HG02943 (cell line): ENCODE results near the gene IBTK.
"Not testable (repeated sequence)": the region's sequence is repeated elsewhere in the genome, so short reads cannot be mapped to it uniquely, and the experiment has no call there.

Experiments used
- ATAC-seq: cut with Tn5 transposase; IDR thresholded peaks from one replicate; pipeline ENCODE4 v1.9.1; 2021; ENCODE audit warnings: mild to moderate bottlenecking, low read depth, moderate library complexity; ENCODE audit not compliant: unreplicated experiment

Gene IBTK

DNA sequence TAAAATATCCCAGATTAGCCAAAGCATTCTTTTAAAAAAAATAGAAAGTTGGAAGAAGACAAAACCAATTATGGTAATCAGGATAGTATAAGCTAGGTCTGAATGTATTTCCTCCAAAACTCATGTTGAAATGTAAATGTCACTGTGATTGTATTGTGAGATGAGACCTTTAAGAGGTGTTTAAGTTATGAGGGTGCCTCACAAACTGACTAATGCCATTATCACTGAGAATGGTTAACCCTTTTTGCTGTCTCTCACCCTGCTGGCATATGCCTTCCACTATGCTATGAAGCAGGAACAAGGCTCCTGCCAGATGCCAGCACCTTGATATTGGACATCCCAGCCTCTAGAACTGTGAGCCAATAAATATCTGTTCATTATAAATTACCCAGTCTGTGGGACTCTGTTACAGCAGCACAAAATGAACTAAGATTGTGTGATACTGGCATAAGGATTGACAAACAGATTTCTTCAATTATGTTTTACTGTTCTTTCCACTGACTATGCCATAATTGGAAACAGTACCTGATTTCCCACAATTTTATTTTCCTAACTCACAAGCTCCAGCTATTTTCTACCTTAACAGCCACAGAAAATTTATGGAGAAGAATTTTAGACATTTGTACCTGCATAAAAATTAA is 63.8 kb downstream of the IBTK start:
- no peak for ATAC-seq

DNA sequence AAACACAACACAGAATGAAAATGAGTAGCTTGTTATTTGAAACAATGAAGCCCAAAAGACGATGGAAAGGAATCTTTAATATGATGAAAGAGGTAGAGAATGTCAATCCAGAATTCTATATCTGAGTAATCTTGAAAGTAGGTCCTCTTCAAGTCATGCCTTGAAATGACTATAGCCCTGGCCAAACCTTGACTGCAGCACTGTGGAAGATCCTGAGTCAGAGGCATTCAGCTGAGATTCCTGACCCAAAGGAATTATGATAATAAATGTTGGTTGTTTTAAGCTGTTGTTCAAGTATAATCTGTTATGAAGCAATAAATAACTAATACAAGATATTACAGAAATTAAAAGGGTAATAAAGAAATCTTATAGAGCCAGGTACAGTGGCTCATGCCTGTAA is 64.8 kb downstream of the IBTK start:
- ATAC-seq: no peak

DNA sequence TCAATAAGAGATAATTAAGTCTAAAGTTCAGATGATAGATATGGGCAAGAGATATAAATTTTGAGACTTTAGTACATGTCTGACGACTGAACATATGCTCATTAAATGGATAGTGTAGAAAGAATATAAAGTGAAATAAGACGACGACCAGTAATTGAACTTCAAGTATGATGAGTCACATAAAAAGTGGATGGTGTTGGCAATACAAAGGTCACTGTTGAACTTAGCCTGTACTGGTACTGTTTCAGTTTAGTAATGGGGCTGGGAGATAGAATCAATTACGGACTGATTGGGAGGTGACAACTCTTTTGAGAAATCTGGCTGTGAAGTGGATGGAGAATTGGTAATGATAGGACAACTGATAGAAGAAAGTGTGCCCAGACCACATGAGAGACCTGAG is 68.1 kb downstream of the IBTK start:
- no peak for ATAC-seq

DNA sequence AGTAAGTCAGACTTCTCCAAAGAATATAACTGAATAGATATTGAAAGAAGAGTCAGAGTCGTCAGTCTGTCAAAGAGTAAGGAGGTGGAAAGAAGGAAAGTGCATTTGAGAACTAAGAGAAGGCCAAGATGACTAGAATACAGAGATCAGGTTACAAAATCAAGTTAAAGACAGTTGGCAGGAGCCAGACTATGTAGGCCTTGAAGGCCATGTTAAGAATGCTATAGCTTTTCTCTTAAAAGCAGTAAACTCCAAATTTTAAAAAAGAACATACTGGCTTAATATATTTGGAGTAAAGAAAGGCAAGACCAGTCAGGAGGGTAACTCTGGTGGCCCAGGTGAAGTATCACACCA is 68.8 kb downstream of the IBTK start:
- ATAC-seq: no peak

DNA sequence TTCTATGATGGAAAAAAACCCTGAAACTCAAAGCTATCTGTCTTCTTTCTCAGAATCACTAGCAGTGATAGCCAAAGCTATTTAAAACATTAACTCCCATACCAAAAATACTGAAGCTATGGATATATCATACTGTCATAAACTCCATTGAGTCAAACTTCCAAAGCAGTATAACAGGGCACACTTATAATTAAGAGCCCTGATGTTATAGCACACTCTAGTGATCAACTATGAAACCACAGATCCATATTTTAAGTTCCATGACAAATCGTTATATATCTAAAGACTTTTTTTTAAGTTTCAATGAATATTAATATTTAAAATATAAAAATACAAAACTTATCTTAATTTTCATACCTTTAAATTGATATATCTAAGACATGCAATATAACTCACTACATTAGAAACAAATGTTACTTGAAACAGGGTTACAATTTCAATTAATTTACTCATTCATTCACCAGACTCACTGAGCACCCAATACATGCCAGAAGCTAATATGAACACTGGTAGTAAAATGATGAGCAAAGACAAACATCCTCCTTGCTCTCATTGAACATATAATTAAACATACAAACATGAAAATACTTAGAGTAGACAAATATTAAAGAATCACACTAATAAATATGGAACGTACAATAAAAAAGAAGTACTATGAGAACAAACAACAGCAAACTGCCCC is 69.3 kb downstream of the IBTK start:
- ATAC-seq: no peak

DNA sequence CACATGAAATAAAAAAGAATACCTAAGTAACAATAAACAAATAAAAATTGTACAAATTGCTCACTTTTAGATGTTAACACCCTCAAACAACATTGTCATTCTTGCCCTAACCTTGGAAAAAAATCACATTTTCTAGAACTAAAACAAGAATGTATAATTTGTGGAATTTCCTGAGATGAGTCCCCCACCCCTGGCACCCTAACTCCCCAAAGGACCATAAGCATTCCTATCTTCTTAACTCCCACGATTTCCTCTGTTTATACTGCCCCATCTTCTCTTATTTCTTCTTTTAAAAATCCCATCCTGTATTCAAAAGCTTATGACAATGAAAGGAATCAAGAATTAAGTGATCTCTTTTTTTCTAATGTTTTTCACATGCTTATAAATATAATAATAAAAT is 70.9 kb downstream of the IBTK start:
- ATAC-seq: no peak

DNA sequence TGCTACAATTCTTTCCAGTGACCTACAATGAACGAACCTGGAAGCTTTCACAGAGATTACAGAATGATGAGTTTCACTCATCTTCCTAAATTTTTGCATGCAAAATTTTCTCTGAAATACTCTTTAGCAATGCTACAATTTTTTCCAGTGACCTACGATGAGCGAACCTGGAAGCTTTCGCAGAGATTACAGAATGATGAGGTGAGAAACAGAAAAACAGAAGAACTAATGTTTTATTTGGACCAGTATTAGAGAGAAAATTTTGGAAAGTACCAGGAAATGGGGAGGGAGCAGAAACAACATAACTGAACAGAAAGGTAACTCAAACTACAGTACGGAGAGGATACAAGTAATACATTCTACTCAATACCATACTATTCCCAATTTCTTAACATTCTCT is 75.0 kb downstream of the IBTK start:
- ATAC-seq: no peak

DNA sequence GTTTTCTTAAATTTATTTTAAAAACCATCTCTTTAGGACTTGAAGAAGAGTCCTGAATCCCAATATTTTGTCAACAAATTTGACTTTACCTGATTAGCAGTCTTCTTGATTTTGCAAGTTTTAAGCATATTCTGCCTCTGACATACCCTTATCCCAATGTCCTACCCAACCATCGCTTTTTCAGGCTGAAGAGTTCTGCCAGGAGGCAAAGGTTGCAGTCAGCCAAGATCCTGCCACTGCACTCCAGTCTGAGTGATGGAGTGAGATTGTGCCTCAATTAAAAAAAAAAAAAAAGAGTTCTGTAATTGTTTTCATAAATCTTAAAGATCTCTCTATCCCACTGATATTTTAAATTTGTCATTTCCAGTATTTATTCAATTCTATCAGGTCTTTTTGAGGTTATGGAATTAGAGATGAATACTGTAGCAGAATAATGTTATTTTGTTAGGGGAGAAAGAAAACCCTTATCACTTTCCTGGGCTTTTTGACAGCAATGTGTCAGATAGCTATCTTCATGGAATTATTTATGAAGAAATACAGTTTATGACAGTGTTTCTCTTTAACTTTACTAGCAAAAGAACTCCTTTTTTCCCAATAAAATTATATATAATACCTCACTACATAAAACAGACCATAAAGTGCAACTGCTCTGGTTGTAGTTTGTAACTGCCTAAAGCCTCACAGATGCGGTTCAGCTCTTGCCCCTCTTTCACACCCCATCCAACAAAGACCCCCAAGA is 78.2 kb downstream of the IBTK start:
- ATAC-seq: no peak

DNA sequence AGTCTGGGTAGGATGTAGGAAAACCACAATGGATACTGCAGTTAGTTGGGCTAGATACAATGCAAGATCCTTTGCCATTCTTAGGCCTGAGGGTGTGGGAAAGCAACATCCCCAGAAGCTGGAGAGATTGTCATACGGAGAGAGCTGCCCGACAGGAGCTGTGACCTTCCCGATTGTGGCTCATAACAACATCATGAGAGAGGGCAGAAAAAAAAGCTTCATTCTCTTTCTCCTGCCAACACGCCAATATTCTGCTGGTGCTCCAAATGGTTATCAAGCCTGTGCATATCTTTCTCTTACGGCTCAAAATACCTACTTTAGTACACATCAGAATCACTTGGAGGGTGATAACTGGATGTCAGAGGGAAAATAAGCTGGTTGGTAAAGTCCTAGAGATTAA is 81.1 kb downstream of the IBTK start:
- no peak for ATAC-seq

DNA sequence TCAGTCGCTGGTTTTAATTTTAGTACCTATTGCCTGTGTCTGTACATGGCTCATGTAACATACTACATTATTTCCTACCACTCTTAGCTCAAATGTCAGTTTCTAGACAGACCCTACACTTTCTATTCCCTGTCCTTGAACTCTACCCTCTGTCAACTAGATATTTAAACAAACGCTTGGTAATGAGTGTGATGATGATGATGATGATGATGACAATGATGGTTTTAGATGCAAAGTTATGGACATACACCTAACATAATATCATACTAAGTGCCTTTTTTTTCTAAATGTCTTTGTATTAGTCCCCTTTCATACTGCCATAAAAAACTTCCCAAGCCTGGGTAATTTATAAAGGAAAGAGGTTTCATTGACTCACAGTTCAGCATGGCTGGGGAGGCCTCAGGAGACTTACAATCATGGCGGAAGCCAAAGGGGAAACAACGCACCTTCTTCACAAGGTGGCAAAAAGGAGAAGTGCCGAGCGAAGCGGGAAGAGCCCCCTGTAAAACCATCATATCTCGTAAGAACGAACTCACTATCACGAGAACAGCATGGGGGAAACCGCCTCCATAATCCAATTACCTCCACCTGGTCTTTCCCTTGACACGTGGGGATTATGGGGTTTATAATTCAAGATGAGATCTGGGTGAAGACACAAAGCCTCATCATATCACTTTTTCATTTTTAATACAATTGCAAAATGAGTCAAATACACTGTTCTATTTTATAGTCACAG is 87.1 kb downstream of the IBTK start:
- no peak for ATAC-seq

DNA sequence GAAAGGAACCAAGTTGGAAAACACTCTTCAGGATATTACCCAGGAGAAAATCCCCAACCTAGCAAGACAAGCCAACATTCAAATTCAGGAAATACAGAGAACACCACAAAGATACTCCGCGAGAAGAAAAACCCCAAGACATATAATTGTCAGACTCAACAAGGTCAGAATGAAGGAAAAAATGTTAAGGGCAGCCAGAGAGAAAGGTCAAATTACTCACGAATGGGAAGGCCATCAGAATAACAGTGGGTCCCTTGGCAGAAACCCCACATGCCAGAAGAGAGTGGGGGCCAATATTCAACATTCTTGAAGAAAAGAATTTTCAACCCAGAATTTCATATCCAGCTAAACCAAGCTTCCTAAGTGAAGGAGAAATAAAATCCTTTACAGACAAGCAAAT is 94.8 kb downstream of the IBTK start:
- ATAC-seq: not testable (repeated sequence)

DNA sequence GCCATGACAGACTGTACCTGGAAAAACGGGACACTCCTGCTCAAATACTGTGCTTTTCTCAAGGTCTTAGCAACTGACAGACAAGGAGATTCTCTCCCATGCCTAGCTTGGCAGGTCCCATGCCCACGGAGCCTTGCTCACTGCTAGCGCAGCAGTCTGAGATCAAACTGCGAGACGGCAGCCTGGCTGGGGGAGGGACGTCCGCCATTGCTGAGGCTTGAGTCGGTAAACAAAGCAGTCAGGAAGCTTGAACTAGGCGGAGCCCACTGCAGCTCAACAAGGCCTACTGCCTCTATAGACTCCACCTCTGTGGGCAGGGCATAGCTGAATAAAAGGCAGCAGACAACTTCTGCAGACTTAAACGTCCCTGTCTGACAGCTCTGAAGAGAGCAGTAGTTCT is 96.4 kb downstream of the IBTK start:
- ATAC-seq: not testable (repeated sequence)

DNA sequence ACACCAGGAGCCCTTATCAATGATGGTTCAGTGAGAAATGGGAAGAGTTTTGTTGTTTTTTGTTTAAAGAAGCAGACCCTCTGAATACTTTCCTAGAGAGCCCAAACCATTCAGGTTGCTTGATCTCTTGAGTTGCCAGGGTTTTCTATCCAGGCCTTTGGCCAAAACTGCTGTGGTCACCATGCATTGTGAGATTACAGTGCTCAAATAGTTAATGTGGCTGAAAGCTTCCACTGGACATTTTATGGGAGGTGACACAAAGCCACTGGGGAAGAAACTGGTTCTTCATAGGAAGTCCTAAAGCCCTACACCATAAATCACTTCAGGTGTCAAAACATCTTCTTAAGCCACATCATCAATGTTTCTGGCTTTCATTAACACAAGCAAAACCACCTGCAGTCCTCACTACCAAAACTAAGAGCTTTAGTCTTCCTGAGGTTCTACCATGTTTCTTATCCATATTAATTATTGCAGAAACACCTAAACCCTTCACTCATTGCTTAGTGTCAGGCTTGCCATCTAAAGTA is 101.6 kb downstream of the IBTK start:
- no peak for ATAC-seq

DNA sequence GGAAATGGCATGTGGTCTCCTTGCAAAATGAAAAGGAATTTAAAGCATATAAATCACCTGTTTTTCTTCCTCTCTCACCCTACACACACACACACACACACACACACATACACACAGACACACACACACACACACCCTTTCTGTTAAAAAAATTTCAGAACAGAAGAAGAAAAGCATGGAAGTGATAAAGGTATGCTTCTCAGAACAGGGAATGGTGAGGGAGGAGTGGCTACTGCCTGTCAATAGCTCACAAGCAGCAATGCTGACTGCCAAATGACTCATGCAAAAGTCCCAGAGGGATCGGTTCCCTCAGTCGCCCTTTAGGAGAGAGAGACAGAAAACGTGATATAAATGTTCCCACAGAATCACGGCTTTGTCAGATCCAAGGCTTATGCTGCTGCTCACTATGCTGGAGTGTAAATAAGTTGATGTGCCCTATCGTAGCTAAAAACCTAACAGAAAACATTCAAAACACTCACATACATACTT is 102.6 kb downstream of the IBTK start:
- ATAC-seq: no peak

DNA sequence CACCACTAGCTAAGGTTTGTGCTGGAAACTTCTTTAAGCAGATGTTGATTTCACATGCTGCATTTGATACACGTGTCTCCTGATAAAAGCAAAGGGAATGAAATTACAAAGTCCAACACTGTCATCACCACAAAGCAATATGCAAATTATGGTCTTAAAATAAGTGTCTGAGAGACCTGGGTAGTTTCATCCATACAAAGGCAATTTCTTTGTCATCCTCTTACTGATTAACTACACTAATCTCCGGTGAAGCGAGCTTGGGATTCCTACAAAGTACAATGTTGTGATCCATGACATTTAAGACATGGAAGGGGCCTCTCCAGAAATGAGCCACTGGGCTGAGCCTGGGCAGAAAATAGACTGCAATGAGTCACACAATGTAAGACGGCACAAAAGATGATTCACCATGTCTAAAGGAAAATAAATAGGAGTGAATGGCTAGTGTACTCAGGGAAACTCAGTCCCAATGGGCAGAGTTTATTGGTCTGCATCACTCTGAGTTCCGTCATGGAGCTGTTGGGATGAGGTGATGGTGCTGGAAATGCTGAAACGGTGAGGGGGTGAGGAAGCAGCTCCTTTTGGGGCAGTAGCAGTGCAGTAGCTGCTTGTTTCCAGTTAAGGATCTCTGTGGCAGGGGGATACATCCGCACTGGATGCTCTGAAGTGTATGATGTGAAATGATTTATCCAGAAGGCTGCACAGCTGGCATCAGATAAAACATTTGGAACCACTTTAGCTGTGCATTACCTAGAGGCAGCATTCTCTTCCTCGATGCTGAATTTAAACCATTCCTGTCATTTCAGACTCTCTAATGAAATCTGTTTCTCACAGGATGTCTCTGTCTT is 103.3 kb downstream of the IBTK start:
- ATAC-seq: peak; percentile 92

DNA sequence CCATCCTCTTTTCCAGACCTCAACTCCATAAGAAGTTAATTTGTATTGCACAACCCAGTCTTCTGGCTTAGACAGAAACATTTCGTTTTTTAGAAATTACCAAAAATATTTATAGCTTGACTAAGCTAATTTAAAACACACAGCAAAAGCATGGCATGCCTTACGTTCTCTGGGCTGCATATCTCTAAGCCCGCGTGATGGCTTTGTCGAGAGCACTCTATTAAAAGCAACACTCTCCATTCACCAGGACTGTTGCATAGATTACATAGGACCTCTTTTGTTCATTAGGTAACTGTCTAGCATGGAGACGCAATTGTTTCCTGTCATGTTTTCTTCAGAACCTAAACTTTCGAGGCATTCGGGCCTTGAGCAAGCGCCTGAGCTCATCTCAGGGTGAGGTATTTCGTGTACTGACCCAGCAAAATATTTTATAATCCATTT is 104.5 kb downstream of the IBTK start:
- ATAC-seq: no peak

DNA sequence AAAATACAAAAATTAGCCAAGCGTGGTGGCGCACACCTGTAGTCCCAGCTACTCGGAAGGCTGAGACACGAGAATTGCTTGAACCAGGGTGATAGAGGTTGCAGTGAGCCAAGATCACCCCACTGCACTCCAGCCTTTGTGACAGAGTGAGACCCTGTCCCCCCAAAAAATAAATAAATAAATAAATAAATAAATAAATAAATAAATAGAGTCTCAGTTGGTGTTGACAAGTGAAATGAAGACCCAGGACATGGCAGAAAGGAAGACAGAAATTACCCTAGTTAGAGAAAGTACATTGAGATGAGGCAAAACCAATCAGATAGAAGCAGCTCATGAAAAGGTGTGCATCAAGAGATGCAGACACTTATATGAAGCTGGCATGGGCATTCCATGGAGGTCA is 105.0 kb downstream of the IBTK start:
- ATAC-seq: no peak

DNA sequence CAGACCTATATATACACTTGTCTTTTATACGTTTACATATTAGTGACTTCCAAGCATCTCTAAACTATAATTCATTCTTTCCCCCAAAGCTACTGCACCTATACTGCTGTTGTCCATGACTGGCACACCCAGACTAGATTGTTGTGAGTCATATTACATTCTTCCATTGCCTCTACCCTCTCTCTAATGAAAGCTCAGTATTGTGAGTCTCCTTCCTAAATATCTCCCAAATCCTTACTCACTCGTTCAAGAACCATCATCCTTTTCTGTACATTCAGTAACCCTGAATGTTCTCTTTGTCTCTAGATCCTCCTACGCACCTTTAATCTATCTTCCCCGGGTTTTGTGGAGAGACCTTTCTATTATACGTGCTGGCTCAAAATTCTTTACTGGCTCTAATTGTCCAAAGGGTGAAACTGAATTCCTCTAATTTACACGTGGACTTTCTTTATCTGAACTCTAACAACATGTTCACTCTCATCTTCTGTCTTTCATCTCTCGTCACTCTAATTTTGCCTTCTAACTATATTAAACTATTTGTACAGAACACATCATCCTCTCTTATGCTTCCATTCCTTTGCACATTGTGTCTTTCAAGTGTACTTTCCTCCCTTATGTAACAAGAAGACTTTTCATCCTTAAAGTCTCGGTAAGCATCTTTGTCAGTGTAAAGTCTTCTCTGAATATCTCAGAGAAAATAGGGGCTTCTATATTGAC is 109.3 kb downstream of the IBTK start:
- no peak for ATAC-seq

DNA sequence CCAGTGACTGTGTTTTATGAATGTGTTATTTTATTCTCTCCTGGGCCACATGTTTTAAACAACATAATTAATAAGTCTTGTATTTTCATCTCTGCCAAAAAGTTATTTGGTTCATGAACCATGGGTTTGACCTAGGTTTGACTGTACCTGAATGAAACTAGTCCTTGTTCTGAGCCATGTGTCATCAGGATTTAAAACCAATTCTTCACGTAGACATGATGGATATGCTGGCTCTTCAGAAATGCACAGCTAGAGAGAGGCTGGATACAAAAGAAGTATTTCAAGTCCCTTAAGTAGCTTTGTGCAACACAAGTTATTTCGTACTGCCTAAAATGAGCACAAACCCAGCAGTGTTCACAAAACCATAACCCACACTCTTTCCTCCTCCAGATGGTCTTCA is 116.1 kb downstream of the IBTK start:
- no peak for ATAC-seq
